Coronary artery (tissue), 2 donors: Measurements from ENCODE around the gene SNU13.

Experiments used
- DNase-seq: peaks from one replicate; pipeline ENCODE4 v3.0.0-alpha.2; 2017; ENCODE audit warnings: low spot score
- H3K27ac ChIP-seq, 2 donors: fragments of 200-600 bp; sonication (generic); one replicate each; pipeline ENCODE4 v1.5.1; 2016 to 2019
- H3K4me3 ChIP-seq: fragments of 200-600 bp; sonication (generic); 2 replicates; pipeline ENCODE4 v1.5.1; 2016; ENCODE audit warnings: mild to moderate bottlenecking, moderate library complexity
- CTCF ChIP-seq: fragments of 200-600 bp; sonication (generic); IDR thresholded peaks from one replicate; pipeline ENCODE4 v1.5.1; 2019; ENCODE audit warnings: antibody characterized with exemption

The SNU13 gene

GRCh38 chr22:41656556-41656955 is 32.1 kb downstream of the SNU13 start:
- Histone ChIP-seq H3K4me3 (no peak overlapping the region), H3K27ac (no peak overlapping the region)
- no peak for TF ChIP-seq CTCF
- DNase-seq, result peak; percentile 40

DNA sequence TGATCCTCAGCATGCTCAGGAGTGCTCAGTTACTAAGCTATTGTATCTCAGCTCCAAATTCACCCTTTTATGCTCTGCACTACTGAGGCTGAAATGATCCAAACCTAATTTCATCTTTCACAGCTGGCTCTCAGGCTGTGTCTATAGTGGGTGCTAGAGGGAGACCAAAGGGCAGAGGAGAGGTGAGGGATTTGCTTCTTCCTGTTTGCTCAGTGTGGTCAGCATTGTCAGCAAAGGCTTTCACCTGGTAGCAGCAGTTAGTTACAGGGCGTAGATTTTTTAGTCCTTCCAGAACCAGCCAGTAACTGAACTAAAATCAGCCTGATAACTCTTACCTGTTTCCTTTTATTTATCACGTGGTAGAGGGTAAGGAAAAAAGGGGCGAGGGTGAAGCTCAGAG is 34.3 kb downstream of the SNU13 start:
- Histone ChIP-seq H3K27ac (no peak overlapping the region), H3K4me3 (no peak overlapping the region)
- DNase-seq, result no peak
- TF ChIP-seq CTCF, result no peak

- DNase-seq, result no peak
- H3K27ac ChIP-seq, result no peak overlapping the region
These were observed 37.8 kb downstream of the SNU13 start for GRCh38 chr22:41650821-41651220.

DNA sequence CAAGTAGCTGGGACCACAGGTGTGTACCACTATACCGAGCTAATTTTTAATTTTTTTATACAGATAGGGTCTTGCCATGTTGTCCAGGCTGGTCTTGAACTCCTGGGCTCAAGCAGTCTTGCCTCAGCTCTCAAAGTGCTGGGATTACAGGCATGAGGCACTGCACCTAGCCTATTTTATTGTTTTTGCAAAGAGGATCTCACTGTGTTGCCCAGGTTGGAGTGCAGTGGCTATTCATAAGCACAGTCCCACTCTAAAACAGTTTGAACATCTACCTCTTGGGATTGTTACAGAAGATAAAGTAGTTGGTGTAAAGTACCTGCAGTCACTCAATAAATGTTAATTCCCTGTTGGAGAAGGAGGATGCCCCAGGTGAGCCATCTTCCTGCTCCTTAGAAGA is 38.4 kb downstream of the SNU13 start:
- TF ChIP-seq CTCF, result no peak
- DNase-seq, result no peak
- Histone ChIP-seq H3K27ac (no peak overlapping the region), H3K4me3 (no peak overlapping the region)

More at GRCh38 chr22:41650821-41651220, 37.8 kb downstream of the SNU13 start:
- H3K4me3 ChIP-seq, result no peak overlapping the region
- no peak for TF ChIP-seq CTCF

DNA sequence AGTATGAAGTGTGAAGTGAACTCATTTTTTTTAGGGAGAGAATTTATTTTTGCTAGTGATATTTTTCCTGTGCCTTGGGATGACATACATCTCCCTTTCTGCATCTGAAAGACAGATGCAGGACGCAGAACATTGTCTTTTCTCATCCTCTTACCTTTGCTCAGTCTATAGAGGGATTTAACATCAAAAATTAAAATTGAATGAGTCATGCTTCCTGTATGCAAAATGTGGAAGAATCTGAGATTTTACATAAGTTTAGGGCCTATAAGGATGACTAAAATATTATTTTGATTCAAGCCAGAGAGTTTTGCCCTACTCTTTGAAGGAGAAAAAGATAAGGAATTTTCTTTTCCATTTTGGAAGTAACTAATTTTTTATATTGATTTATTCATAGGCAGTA is 40.2 kb downstream of the SNU13 start:
- no peak for DNase-seq
- Histone ChIP-seq H3K27ac (no peak overlapping the region), H3K4me3 (no peak overlapping the region)
- no peak for TF ChIP-seq CTCF

GRCh38 chr22:41647771-41648170 is 40.9 kb downstream of the SNU13 start:
- H3K27ac ChIP-seq, result no peak overlapping the region
- DNase-seq, result no peak
- no peak for TF ChIP-seq CTCF

GRCh38 chr22:41642331-41643110 is 46.1 kb downstream of the SNU13 start:
- peak; percentile 11 for DNase-seq
- H3K4me3 ChIP-seq, result no peak overlapping the region
- H3K27ac ChIP-seq, result no peak overlapping the region
- no peak for TF ChIP-seq CTCF

More at GRCh38 chr22:41647771-41648170, 40.9 kb downstream of the SNU13 start:
- no peak overlapping the region for H3K4me3 ChIP-seq
